OCI-LY3 (cell line): ENCODE measurements around the gene SSUH2.

Source experiments
- H2AFZ ChIP-seq: fragments of 200-600, 300-600 bp; shearing (Covaris generic); 2 replicates; pipeline ENCODE4 v1.6.0; 2014; ENCODE audit warnings: antibody characterized with exemption, low read depth, low read length
- H3K27ac ChIP-seq: fragments of 200-600, 300-600 bp; sonication (generic); 2 replicates; pipeline ENCODE4 v1.5.1; 2014; ENCODE audit warnings: mild to moderate bottlenecking, low read length, moderate library complexity, mixed read lengths
- H3K27me3 ChIP-seq: fragments of 200-600, 300-600 bp; sonication (generic); 2 replicates; pipeline ENCODE4 v1.6.1; 2014; ENCODE audit warnings: low read depth, low read length, mixed read lengths
- H3K36me3 ChIP-seq: fragments of 200-600, 300-600 bp; sonication (generic); replicated peaks from 2 replicates; pipeline ENCODE3; 2014; ENCODE audit warnings: low read depth, low read length, mixed read lengths
- H3K4me1 ChIP-seq: fragments of 300-600, 200-600 bp; sonication (generic); 2 replicates; pipeline ENCODE4 v1.6.1; 2014; ENCODE audit warnings: low read length, mixed read lengths
- H3K4me2 ChIP-seq: fragments of 200-600, 300-600 bp; sonication (generic); 2 replicates; pipeline ENCODE4 v1.6.1; 2014; ENCODE audit warnings: low read length, mixed read lengths
- H3K4me3 ChIP-seq: fragments of 300-600, 200-600 bp; sonication (generic); 2 replicates; pipeline ENCODE4 v1.5.1; 2014; ENCODE audit warnings: antibody characterized with exemption, mild to moderate bottlenecking, low read length, moderate library complexity
- H3K79me2 ChIP-seq: fragments of 300-600, 200-600 bp; shearing (Covaris generic); 2 replicates; pipeline ENCODE4 v1.6.1; 2014; ENCODE audit warnings: mild to moderate bottlenecking, low read length, mixed read lengths
- H3K9ac ChIP-seq: fragments of 300-600, 200-600 bp; shearing (Covaris generic); 2 replicates; pipeline ENCODE4 v1.6.0; 2014; ENCODE audit warnings: mild to moderate bottlenecking, low read length, moderate library complexity
- H3K9me3 ChIP-seq: fragments of 200-600, 300-600 bp; shearing (Covaris generic); 2 replicates; pipeline ENCODE4 v1.6.1; 2014; ENCODE audit warnings: low read length, mixed read lengths; ENCODE audit not compliant: insufficient read depth
- H4K20me1 ChIP-seq: fragments of 200-600, 300-600 bp; sonication (generic); 2 replicates; pipeline ENCODE4 v1.6.1; 2016; ENCODE audit warnings: low read length, mixed read lengths; ENCODE audit not compliant: insufficient read depth
- CTCF ChIP-seq: fragments of 200-600, 300-600 bp; sonication (generic); IDR thresholded peaks from 2 replicates; pipeline ENCODE4 v1.5.1; 2014; ENCODE audit warnings: antibody characterized with exemption, low read length, low read depth
- EZH2phosphoT487 ChIP-seq: fragments of 200-600 bp; shearing (Covaris generic); IDR thresholded peaks from 2 replicates; pipeline ENCODE4 v1.6.1; 2018; ENCODE audit warnings: antibody characterized with exemption, mixed run types, low read depth

SSUH2 gene

GRCh38 chr3:8571256-8571655 lies 73.3 kb downstream of the SSUH2 start:
- Histone ChIP-seq H3K79me2 (no peaks in the 10 kb centered on the region), H4K20me1 (no peaks in the 10 kb centered on the region), H3K9ac (no peak overlapping the region), H3K9me3 (no peaks in the 10 kb centered on the region), H3K4me1 (no peaks in the 10 kb centered on the region), H3K4me3 (no peak overlapping the region), H3K27me3 (no peaks in the 10 kb centered on the region), H3K36me3 (no peaks in the 10 kb centered on the region), H3K4me2 (no peak overlapping the region), H2AFZ (no peak overlapping the region), H3K27ac (no peak overlapping the region)
- TF ChIP-seq EZH2phosphoT487, result no peak
- no peak for TF ChIP-seq CTCF
